Gastrocnemius medialis (tissue), 4 donors: ENCODE measurements around the gene POLA1.

Source experiments
- CTCF ChIP-seq, 5 experiments: fragments of 450-650 bp in 3 of 5; fragments of 200-600 bp in 2 of 5; sonication (generic) in 2 of 5; IDR thresholded peaks in 4 of 5; conservative IDR thresholded peaks in 1 of 5; 1 replicate in 4 of 5; 2 replicates in 1 of 5; pipeline ENCODE4 v1.5.1; 2016 to 2019; ENCODE audit warnings: antibody characterized with exemption in 5 of 5, mild to moderate bottlenecking in 3 of 5, moderate library complexity in 3 of 5
- POLR2A ChIP-seq, 2 donors: fragments of 450-650 bp; IDR thresholded peaks; one replicate each; pipeline ENCODE4 v1.6.1; 2017; ENCODE audit warnings: antibody characterized with exemption in 2 of 2, mild to moderate bottlenecking in 2 of 2, moderate library complexity in 2 of 2

GRCh38 chrX:24899391-24899790, 205.7 kb downstream of the POLA1 start:
- TF ChIP-seq POLR2A (IDR thresholded peaks at IDR 0.05), result no peak
- no peak for TF ChIP-seq CTCF (IDR thresholded peaks at IDR 0.05 in 4 of 5, conservative IDR thresholded peaks at IDR 0.05 in 1 of 5)
